ENCODE data around the gene PGD.
"Not testable (repeated sequence)": the region's sequence is repeated elsewhere in the genome, so short reads cannot be mapped to it uniquely, and the experiment has no call there.

PGD gene

GRCh38 chr1:10438677-10439163, 39.9 kb downstream of the PGD start:
- DNase-seq, result no peak

- no peak for DNase-seq
These were observed 41.4 kb downstream of the PGD start for GRCh38 chr1:10440305-10440704.

DNA sequence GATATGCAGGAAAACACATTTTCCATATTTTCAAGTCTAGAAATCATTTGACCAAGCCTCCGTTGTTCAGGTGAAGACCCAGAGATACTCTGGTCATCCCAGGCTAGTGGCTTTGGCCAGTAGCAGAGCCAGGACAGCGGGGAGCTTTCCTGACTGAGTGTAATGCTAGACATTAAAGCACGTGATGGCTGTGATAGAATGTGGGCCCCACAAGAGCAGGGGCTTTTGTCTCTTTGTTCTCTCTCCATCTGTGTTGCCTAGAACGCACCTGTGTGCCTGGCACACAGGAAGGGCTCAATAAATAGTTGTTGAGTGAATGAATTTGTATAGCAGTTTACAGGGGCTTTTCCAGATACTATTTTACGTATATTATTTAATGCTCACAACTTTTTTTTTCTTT, 41.9 kb downstream of the PGD start:
- DNase-seq, result no peak

DNA sequence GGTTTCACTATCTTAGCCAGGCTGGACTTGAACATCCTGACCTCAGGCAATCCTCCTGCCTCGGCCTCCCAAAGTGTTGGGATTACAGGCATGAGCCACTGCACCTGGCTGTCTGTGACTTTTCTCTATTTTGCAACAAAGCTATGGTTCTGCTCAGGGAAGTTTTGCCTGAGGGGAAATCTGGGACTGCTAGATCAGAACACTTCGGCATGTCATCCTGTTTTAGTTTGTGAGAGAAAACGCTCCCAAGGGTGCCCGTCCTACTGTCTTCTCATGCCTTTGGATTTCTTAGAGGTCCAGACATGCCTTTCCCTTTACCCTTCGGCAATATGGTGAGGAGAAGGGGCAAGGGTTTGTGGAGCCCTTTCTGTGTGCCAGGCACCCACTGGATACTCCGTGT, 45.4 kb downstream of the PGD start:
- no peak for DNase-seq

- DNase-seq, result no peak
These were observed 46.0 kb downstream of the PGD start for GRCh38 chr1:10444795-10445397.

GRCh38 chr1:10446790-10447422, 48.0 kb downstream of the PGD start:
- no peak for DNase-seq

DNA sequence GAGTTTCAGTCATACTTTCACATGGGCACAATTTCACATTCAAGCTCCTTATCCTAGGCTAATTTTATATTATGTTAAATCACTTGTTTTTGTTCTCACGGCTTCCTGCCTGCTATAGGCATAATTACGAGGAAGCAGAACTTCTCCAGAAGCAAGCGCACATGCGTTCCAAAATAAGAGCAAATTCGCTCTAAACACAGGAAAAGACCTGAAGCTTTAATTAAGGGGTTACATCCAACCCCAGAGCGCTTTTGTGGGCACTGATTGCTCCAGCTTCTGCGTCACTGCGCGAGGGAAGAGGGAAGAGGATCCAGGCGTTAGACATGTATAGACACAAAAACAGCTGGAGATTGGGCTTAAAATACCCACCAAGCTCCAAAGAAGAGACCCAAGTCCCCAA, 50.9 kb downstream of the PGD start, which contains the start of gene CORT:
TSS of gene CORT (plus strand) at position 281 of the 400 bp plus-strand sequence. CDS start 193 bp downstream, outside the sequence.
- no peak for DNase-seq

GRCh38 chr1:10450156-10450814, 51.4 kb downstream of the PGD start:
- no peak for DNase-seq

- no peak for DNase-seq
These were observed 52.0 kb downstream of the PGD start for GRCh38 chr1:10450836-10451235.

DNA sequence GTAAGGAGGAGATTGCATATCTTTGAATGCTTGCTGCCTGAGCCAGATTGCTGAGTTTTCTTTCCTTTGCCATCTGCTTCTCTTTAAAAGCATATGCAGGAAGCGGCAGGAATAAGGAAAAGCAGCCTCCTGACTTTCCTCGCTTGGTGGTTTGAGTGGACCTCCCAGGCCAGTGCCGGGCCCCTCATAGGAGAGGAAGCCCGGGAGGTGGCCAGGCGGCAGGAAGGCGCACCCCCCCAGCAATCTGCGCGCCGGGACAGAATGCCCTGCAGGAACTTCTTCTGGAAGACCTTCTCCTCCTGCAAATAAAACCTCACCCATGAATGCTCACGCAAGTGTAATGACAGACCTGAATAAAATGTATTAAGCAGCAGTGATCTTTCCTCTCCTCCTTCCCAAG, 52.4 kb downstream of the PGD start:
- peak; percentile 59 for DNase-seq

GRCh38 chr1:10456048-10456447, 57.2 kb downstream of the PGD start:
- no peak for DNase-seq

GRCh38 chr1:10456661-10457060, 57.8 kb downstream of the PGD start:
- peak; percentile 15 for DNase-seq

- DNase-seq, result not testable (repeated sequence)
These were observed 58.6 kb downstream of the PGD start for GRCh38 chr1:10457462-10457861.

GRCh38 chr1:10457875-10458274, 59.0 kb downstream of the PGD start:
- no peak for DNase-seq

GRCh38 chr1:10459184-10459583, 60.3 kb downstream of the PGD start:
- DNase-seq, result peak; percentile 68

DNA sequence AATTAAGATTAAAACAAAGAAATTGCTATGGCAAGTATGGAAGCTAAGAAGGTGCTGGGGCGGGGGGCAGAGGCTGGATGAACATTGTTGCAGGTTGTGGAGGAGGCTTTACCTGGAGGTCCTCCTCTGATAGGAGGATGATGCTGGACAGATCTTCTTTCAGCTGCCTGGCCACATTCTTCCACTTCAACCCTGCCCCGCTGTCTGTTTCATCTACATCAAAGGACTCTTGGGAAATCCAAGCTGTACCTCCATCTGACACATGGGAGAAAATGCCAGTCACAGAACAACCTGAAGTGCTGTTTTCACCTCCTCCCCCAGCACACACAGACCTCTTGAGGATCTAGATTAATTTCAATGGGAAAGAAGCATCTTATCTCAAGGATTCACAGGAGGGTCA, 68.2 kb downstream of the PGD start:
- DNase-seq, result no peak

GRCh38 chr1:10470043-10470442, 71.2 kb downstream of the PGD start:
- DNase-seq, result no peak
